Measurements from ENCODE around the gene ITIH1.
"Not testable (repeated sequence)": the region's sequence is repeated elsewhere in the genome, so short reads cannot be mapped to it uniquely, and the experiment has no call there.

Gene ITIH1, protein sequence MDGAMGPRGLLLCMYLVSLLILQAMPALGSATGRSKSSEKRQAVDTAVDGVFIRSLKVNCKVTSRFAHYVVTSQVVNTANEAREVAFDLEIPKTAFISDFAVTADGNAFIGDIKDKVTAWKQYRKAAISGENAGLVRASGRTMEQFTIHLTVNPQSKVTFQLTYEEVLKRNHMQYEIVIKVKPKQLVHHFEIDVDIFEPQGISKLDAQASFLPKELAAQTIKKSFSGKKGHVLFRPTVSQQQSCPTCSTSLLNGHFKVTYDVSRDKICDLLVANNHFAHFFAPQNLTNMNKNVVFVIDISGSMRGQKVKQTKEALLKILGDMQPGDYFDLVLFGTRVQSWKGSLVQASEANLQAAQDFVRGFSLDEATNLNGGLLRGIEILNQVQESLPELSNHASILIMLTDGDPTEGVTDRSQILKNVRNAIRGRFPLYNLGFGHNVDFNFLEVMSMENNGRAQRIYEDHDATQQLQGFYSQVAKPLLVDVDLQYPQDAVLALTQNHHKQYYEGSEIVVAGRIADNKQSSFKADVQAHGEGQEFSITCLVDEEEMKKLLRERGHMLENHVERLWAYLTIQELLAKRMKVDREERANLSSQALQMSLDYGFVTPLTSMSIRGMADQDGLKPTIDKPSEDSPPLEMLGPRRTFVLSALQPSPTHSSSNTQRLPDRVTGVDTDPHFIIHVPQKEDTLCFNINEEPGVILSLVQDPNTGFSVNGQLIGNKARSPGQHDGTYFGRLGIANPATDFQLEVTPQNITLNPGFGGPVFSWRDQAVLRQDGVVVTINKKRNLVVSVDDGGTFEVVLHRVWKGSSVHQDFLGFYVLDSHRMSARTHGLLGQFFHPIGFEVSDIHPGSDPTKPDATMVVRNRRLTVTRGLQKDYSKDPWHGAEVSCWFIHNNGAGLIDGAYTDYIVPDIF

GRCh38 chr3:52777127-52777958 is at the start of gene ITIH1:
TSS of gene ITIH1 (plus strand) at chr3:52777599. CDS start at chr3:52777616, 17 bp downstream.
- no peak for DNase-seq

DNA sequence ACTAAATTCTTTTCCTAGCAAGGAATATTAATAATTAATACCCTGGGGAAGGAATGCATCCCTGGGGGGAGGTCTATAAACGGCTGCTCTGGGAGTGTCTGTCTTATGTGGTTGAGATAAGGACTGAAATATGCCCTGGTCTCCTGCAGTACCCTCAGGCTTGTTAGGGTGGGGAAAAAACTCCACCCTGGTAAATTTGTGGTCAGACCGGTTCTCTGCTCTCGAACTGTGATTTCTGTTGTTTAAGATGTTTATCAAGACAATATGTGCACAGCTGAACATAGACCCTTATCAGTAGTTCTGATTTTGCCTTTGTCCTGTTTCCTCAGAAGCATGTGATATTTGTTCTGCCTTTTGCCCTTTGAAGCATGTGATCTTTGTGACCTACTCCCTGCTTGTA is 48.6 kb upstream of the ITIH1 start:
- DNase-seq, result not testable (repeated sequence)

DNA sequence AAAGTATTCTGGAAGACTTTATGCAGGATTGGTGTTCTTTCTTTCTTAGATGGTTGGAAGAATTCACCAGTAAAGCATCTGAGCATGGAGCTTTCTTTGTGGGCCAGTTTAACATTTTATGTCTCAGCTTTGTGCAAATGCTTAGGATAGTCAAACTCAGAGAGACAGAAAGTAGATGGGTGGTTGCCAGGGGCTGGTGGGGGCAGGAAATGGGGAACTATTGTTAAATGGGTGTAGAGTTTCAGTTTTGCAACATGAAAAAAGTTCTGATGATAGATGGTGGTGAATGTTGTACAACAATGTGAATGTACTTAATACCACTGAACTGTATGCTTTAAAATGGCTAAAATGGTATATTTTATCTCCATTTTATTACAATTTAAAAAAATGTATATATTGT is 46.7 kb upstream of the ITIH1 start:
- no peak for DNase-seq

- no peak for DNase-seq
Measured at GRCh38 chr3:52731590-52731989, 45.8 kb upstream of the ITIH1 start.

DNA sequence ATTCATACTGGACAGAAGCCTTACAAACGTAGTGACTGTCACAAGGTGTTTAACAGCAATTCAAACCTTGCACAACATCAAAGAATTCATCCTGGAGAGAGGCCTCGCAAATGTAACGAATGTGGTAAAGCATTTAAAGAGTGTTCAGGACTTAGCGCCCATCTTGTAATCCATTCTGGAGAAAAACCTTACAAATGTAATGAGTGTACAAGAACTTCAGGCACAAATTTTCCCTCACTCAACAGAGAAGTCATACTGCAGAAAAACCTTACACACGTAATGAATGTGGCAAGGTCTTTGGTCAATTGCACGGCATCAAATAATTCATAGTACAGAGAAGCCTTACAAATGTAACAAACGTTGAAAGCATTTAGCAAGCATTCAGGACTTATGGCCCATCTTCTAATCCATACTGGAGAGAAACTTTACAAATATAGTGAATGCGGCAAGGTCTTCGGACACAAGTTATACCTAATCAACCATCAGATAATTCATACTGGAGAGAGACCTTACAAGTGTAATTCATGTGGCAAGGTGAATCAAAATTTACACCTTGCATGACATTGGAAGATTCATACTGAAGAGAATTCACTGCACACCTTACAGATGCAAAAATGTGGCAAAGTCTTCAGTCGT is 44.0 kb upstream of the ITIH1 start:
- no peak for DNase-seq

DNA sequence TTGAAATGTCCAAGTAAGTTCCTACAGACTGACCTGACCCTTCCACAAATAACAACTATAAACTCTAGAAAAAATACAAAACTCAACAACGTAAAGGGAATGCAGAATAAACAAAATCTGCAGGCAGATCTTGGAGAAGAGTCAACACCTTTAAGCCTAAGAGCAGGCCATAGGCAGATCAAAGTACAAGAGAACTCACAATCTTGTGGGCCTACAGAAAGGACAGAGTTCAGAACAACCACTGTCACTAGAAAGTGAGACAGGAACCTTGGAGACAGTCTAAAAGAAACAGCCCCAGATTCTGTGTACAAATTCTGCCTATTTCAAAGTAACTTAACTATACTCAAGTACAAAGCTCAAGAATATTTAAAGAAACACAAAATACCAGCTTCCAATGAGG is 37.7 kb upstream of the ITIH1 start:
- DNase-seq, result no peak

- no peak for DNase-seq
Measured at GRCh38 chr3:52742418-52743041, 34.9 kb upstream of the ITIH1 start.

DNA sequence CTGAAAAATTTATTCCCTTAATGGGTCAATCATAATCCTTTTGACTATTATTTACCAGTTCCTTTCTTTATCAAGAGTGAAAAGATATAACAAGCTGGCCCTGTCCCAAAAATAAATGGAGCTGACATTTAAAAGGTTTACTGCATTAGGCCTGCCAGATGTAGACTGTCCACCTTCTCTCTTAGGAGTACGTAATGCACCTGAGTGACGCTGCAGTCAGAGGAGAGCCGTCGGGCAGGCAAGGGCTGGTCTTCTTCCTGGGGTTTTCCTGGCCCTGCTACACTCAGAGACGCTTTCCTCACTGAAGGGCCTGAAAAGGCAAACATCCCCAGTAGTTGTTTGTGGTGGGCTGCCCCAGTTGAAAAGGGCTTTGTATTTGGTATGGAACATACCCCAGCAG is 34.2 kb upstream of the ITIH1 start:
- DNase-seq, result no peak

DNA sequence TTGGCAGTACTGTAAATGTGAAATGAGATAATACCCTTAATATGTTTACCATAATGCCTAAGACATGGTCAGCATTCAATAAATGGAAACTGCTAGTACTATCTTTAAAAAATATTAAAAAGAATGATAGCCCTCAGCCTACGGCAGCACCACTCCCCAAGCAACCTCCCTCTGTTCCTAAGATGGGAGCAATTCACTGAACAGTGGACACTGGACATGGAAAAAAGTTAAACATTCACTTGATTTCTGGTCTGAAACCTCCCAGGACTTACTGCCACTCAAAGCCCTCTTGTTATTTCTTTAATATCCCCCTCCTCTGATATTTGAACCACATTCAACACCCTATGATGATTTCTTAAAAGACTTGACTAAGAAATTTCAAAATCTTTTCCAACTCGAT is 33.7 kb upstream of the ITIH1 start:
- no peak for DNase-seq

- DNase-seq, result no peak
Measured at GRCh38 chr3:52752045-52752660, 25.2 kb upstream of the ITIH1 start.

DNA sequence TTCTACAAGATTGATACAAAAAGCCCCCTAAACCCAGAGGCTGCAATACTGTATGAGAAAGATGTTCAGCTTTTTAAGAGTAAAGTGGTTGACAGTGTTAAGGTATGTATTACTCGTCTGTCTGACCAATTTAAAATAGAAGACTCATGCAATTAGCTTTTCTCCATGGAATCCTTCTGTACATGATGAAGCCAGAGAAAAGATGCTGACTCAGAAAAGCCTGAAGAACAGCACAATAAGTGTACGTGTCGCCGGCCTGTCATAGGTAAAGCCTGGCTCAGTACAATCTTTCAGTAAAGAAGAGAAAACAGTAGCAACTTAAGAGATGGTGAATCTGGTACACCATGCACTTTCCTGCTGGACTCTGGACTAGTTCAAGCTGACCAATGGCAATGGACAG is 23.0 kb upstream of the ITIH1 start:
- DNase-seq, result no peak

DNA sequence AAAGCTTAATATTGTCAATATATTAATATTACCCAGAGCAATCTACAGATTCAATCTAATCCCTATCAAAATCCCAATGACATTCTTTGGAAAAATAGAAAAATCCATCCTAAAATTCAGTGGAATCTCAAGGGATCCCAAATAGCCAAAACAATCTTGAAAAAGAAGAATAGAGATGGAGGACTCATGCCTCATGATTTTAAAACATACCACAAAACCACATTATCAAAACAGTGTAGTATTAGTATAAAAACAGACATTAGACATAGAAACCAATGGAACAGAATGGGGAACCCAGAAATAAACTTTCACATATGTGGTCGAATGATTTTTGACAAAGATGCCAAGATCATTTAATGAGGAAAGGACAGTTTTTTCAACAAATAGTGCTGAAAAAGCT is 21.3 kb upstream of the ITIH1 start:
- no peak for DNase-seq

DNA sequence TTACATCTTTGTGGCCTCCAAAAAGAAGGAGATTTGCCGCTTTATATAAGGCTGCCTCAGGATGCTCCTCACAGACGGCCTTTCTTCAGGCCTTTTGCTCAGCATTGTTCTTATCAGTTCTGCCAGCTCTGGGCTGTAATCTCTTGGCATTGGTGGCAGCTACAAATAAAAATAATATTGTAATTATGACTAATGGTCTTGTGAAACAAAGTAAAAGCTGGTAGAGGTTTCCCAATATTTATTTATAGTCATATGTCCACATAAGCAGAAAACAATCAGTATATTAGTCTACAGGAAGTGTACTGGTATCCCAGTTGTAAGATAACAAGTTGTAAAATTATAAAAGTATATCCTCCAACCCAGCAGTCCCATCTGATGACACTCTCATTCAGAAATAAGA is 13.9 kb upstream of the ITIH1 start:
- no peak for DNase-seq

DNA sequence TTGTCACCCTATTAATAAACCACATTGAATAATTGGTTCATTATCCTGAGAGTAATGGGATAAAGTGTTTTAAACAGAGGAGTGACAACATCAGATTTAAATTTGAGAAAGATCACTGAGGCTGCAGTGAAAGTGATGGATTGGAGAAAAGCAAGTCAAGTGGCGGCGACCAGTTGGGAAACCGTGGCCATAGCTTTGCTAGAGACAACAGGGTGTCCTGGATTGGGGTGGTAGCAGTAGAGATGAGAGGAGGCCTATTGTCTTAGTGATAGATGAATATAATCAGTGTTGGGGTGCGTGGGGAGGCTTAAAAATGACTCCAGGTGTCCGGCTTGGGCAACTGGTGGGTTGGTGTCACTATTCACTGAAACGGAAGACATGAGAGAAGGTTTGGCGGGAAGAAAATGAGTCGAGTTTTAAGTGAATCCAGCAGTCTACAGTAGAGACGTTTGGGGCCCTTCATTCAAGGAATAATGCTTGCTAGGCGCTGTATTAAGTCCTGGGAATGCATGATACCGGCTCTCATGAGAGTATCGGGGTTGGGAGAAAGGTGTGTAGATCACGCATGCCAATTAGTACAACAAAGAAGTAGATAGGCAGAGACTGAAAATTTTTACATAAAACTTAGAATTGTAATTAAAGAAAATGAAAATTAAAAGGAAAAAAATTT is 7.5 kb upstream of the ITIH1 start:
- DNase-seq, result no peak

DNA sequence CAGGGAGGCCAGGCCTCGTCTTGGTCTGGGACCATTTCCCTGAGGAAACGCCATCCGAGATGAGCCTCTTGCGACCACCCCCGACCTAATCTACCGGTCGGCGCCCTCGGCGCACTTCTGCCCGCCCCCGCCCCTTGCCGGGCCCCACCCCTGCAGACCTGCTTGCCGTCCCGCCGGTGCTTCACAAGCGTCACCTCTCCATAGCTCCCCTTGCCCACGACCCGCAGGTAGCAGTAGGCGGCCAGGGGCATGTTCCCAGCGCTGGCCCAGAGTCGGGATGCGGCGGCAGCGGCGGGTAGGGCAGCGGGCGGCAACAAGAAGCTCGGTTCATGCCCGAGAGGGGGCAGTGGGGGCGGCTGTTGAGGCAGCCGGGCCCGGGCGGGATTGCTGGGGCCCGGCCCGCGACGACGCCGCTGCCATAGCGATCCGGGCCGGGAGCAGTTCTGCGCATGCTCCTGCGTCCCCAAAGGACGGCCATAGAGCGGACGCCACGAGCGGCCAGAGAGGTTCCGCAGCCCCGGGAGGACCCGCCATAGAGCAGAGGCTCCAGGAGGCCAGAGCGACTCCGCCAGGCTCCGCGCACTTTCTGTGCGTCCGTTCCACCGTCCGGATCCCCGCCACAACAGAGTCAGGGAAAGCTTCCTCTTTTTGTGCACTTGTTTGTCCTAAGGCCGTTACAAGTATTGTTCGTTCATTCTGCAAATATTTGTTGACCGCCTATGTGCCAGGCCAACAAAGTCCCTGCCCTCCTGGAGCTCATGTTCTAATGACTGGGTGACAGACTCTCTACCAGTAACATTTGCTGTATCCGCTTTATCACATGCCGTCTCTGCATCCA is 6.7 kb upstream of the ITIH1 start, which contains the start of gene NEK4:
TSS of gene NEK4 (minus strand) at position 445 of the 838 bp plus-strand sequence. CDS start at position 251, 194 bp downstream.
- DNase-seq, result peak; percentile 73 to 86

DNA sequence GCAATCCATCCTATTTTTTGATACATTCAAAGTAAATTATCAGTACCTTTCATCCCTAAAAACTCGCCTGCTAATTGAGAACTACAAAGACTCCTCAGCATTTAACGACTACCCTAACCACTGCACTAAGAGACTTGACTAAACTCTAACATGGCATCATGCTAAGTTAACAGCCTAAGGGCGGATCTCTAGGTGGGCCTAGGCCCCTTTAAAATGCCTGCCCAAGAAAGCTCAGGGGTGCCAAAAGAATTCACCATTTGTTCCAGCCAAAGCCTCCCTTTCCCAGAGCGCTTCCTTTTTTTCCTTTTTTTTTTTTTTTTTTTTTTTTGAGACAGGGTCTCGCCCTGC is 6.1 kb upstream of the ITIH1 start:
- no peak for DNase-seq

- no peak for DNase-seq
Measured at GRCh38 chr3:52771702-52772101, 5.7 kb upstream of the ITIH1 start.

- no peak for DNase-seq
Measured at GRCh38 chr3:52773361-52774065, 3.9 kb upstream of the ITIH1 start.

DNA sequence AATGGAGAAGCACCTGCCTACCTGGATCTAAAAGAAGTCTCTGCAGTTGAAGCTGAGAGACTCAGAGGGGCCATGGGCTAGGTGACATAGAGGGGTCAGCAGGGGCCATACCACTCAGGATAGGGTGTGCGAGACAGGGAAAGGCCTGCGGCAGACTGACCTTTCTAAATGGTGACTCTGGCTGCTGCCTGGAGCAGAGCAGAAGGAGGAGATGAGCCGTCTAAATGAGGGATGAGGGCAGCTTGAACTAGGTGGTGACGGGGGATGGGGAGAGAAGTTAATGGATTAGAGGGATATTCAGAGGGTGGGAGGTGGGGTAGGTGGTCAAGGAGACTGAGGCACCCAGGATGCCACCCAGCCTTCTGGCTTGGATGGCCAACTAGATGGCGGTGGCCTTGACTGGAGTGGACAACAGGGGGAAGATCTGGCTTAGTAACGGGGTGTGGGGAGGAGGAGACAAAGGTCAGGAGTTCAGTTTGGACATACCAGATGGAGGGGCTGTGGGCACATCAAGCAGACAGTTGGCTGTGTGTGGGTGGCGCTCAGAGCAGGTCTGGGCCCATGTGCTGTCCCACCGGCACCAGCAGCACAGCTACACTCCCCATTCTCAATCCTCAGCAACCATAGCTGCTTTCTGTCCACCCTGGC is 3.2 kb upstream of the ITIH1 start:
- DNase-seq, result no peak
